Left lobe of liver (tissue), 2 donors: Measurements from ENCODE around the gene PDC. TPM values are rescaled to one million over a fixed set of nuclear protein-coding genes. Genes with fewer than 3 reads are reported as not detected.
"Not testable (repeated sequence)": the region's sequence is repeated elsewhere in the genome, so short reads cannot be mapped to it uniquely, and the experiment has no call there.

Source experiments
- ATAC-seq: fragments of 200-7000 bp; cut with Tn5 transposase; one replicate; pipeline ENCODE4 v1.9.1; 2020; ENCODE audit warnings: mild to moderate bottlenecking, moderate library complexity
- DNase-seq: peaks from one replicate; pipeline ENCODE4 v3.0.0-alpha.2; 2020; ENCODE audit warnings: low spot score
- total RNA-seq: library from RNA; stranded (reverse); gene quantifications from one replicate; pipeline ENCODE4 v1.2.1, GENCODE V29; 2021
- donor health status: DM: no; HTN: no; CAD: no; lungs with moderate emphysema.
- donor health status: DM: no; HTN: yes; CAD: no.

Gene PDC
- total RNA-seq, 1 donor from 2014 or later = not detected

DNA sequence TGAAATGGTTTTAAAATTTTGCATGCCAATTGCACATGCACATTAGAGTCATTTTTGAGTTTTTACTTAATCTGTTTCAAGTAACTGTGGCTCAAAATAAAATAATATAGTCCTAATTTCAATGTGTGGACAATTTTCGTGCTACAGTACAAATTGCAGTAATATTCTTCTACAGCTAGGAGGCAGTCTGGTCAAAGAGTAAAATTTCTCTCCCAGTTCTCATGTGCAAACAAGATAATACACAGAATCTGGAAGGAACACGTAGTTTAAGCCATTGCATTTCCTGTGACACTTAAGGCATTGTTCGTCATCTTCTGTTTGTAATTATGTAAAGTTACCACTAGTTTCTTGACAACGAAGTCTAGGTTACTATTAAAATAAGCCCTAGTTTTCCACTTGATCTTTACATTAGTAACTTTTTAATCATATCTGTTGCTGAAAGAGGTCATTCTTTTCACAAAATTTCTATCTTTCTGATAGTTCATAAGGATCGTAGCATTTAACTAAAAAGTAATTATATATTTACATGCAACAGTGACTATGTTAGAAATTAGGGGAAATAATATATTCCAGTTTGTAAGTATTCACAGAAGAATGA is 56.4 kb downstream of the PDC start:
- DNase-seq = no peak
- peak; percentile 58 for ATAC-seq

GRCh38 chr1:186403632-186404031 is 57.3 kb downstream of the PDC start:
- DNase-seq (no peak), ATAC-seq (no peak)

DNA sequence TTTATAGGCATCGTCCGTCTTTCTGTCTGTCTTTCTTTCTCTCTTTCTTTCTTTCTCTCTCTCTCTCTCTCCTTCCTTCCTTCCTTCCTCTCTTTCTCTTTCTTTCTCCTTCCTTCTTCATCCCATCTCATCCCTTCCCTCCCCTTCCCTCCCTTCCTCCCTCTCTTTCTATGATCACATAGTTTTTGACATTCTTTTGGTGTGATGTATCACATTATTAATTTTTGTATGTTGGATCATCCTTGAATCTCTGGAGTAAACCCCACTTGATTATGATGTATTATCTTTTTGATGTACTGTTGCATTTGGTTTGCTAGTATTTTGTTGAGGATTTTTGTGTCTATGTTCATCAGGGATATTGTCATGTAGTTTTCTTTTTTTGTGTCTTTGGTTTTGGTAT is 59.5 kb downstream of the PDC start:
- DNase-seq, ATAC-seq: not testable (repeated sequence)

Other genes with a start within 250 kb of the PDC start
- gene PRG4, start 164.8 kb downstream of the PDC start, total RNA-seq = 121 TPM
- 27.2 TPM for gene TPR, start 85.9 kb downstream of the PDC start, total RNA-seq
- gene ODR4, start 85.3 kb downstream of the PDC start, total RNA-seq = 12.3 TPM
- 0.48 TPM for gene PTGS2, start 219.3 kb upstream of the PDC start, total RNA-seq